HL-60/S4 treated with phorbol 12-myristate 13-acetate at 8.2 ng/mL for 4 days and 3 days (cell line): ENCODE data around the gene PTF1A.
"Not testable (repeated sequence)": the region's sequence is repeated elsewhere in the genome, so short reads cannot be mapped to it uniquely, and the experiment has no call there.

Experiments
- in situ Hi-C: fragments of 300-500 bp; cut with MboI; formaldehyde crosslinking; loops from 2 replicates; pipeline ENCODE4 v1.15.0; 2022; ENCODE audit warnings: low sequenced_read_pairs

PTF1A gene

DNA sequence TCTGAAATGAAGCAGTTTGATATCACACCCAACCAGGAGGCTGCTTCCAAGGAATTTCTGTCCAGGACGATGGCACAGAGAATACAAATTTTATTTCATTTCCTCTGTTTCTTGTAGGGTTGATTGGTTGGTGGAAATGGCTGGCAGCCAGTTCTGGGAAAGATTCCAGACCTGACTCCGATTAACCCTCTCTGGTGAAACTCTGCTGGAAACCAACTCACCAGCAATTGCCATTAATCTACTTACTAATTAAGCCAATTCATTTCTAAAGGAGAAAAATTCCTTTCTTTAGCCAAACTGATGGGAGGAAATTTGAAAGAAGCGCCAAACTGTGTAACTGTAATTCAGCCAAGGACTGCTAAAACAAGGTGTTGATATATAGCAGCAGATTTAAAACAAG, 10.7 kb downstream of the PTF1A start:
- in situ Hi-C loops: no loop called here

- in situ Hi-C loops: no loop called here
These were observed 11.5 kb downstream of the PTF1A start for GRCh38 chr10:23203369-23204325.

DNA sequence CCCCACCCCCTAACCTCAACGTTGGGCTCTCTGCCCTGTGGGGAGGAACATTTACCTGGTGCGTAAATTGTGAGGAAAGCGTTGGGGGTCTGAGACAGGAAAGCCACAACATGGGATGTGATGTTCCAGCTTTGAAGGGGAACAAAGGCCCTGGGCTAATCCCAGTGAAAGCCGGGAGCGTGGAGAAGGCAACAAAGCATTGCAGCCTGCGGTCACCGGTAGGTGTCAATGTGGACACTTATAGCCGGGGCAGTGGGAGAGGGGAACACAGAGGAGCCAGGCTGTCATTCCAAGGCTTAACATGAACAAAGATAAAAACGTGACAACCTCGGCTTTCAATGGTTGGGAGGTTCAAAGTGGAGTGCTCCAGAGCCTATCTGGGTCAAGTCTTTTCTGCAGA, 12.7 kb downstream of the PTF1A start:
- in situ Hi-C loops: no loop called here

DNA sequence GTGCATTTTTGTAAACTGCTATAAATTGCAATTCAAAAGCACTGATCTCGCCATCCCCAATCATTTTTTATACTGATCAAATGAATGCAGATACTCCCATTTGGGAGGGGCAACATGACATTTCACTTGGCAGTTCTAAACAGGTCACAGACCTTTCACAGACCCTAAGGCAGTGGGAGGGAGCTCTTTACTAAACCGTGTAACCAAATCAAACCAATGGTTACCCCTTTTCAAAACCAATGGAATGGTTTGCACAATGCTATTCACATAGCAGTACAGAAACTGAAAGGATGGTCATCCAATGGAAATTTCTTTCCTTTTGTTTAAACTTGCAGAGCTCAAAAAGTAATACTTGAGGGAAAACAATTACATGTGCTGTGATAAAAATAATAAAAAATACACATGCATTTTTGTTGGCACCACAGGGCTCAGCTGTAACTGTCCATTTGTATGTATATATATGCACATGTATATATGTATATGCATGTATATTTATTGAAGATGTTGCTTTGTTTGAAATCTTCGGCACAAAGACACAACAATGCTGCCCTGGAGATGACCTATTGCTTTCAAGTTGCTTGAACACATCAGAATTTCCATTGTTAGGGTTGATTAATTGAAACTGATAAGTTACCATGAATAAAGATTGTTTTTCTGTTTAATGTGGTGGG, 14.0 kb downstream of the PTF1A start:
- in situ Hi-C loops: no loop called here

DNA sequence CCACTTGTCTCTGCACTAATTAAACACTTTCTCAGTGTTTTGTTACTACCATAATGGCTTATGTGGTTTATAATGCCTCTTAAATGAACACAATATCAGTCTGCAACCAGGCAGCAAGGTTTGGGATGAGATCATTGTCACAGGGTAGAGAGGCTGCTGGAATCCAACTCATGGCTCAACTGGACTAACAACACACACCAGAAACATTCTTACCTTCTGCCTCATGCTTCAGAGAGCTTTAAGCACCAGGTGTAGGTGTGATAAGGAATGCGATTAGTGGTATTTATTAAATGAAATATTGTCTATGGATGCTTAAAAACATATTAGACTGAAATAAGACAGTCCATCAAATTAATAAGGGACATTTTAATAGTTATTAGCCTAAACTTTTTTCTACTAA, 25.4 kb downstream of the PTF1A start:
- in situ Hi-C loops: no loop called here

DNA sequence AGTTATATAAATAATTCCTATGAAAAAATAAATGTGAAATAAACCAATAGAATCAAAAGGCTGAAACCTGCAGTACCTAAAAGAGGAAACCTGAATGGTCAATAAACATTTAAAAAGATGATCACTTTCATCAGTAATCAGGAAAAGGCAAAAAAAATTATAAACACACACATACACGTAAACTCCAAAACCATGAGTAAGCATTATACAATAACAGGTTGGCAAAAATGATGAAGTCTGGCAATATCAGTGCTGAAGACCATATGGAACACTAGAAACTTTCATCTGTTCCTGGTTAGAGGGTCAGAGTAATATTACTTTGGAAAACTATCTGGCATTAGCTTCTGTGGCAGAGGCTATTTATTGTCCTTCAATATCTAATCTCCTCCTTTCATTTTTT, 38.5 kb downstream of the PTF1A start:
- in situ Hi-C loops: no loop called here

GRCh38 chr10:23238015-23238414, 45.9 kb downstream of the PTF1A start:
- in situ Hi-C loops: no loop called here

- in situ Hi-C loops: not testable (repeated sequence)
These were observed 49.7 kb downstream of the PTF1A start for GRCh38 chr10:23241779-23242178.
